Liver (tissue), 9 donors: ENCODE measurements around the gene NLRC5. TPM values are rescaled to one million over a fixed set of nuclear protein-coding genes. Genes with fewer than 3 reads are reported as not detected.

Experiments
- DNase-seq: peaks from one replicate; pipeline ENCODE4 v3.0.0-alpha.2; 2017; ENCODE audit warnings: low spot score
- H3K27ac ChIP-seq, 2 donors: one replicate each; pipeline ENCODE4 v1.7.0; 2013; ENCODE audit warnings: inconsistent platforms in 2 of 2, low read length in 2 of 2, control low read depth in 1 of 2, low read depth in 1 of 2, mild to moderate bottlenecking in 1 of 2
- H3K27me3 ChIP-seq, 4 donors: one replicate each; pipeline versions ENCODE4 v1.6.1 to v1.7.0; 2013; ENCODE audit warnings: low read length in 3 of 4, inconsistent platforms in 1 of 4, mild to moderate bottlenecking in 1 of 4, moderate library complexity in 1 of 4; ENCODE audit not compliant: control insufficient read depth in 4 of 4, insufficient read depth in 4 of 4
- H3K36me3 ChIP-seq, 4 donors: one replicate each; pipeline versions ENCODE4 v1.6.1 to v1.7.0; 2013; ENCODE audit warnings: low read length in 3 of 4, mild to moderate bottlenecking in 3 of 4, low read depth in 1 of 4, moderate library complexity in 1 of 4; ENCODE audit not compliant: control insufficient read depth in 4 of 4, insufficient read depth in 3 of 4
- H3K4me1 ChIP-seq, 4 donors: one replicate each; pipeline versions ENCODE4 v1.6.1 to v1.7.0; 2013; ENCODE audit warnings: low read length in 3 of 4, mild to moderate bottlenecking in 3 of 4, moderate library complexity in 1 of 4; ENCODE audit not compliant: control insufficient read depth in 4 of 4, insufficient read depth in 4 of 4
- H3K4me3 ChIP-seq, 3 donors: one replicate each; pipeline versions ENCODE4 v1.6.1 to v1.7.0; 2013; ENCODE audit warnings: low read length in 3 of 3, control low read depth in 1 of 3, low read depth in 1 of 3, mild to moderate bottlenecking in 1 of 3
- H3K9ac ChIP-seq, 2 donors: one replicate each; pipeline ENCODE4 v1.7.0; 2013; ENCODE audit warnings: low read length in 2 of 2, mild to moderate bottlenecking in 2 of 2, moderate library complexity in 2 of 2, control low read depth in 1 of 2, low read depth in 1 of 2
- H3K9me3 ChIP-seq, 4 donors: one replicate each; pipeline versions ENCODE4 v1.6.1 to v1.7.0; 2013; ENCODE audit warnings: low read length in 3 of 4; ENCODE audit not compliant: control insufficient read depth in 4 of 4
- EGR1 ChIP-seq, 2 donors: IDR thresholded peaks; 2 replicates each; pipeline ENCODE4 v1.6.1; 2016 to 2018; ENCODE audit warnings: antibody characterized with exemption in 2 of 2, low read depth in 2 of 2
- FOXA1 ChIP-seq: IDR thresholded peaks from 2 replicates; pipeline ENCODE4 v1.6.1; 2016; ENCODE audit warnings: antibody characterized with exemption
- FOXA2 ChIP-seq: IDR thresholded peaks from 2 replicates; pipeline ENCODE4 v1.6.1; 2016; ENCODE audit warnings: antibody characterized with exemption
- GABPA ChIP-seq, 2 donors: IDR thresholded peaks in 1 of 2; conservative IDR thresholded peaks in 1 of 2; 2 replicates each; pipeline ENCODE4 v1.6.1; 2016; ENCODE audit warnings: antibody characterized with exemption in 2 of 2, mild to moderate bottlenecking in 1 of 2, moderate library complexity in 1 of 2
- HNF4A ChIP-seq, 2 donors: conservative IDR thresholded peaks; 2 replicates each; pipeline ENCODE4 v1.6.1; 2016; ENCODE audit warnings: antibody characterized with exemption in 2 of 2, mild to moderate bottlenecking in 2 of 2
- HNF4G ChIP-seq: IDR thresholded peaks from 2 replicates; pipeline ENCODE4 v1.6.1; 2016; ENCODE audit warnings: antibody characterized with exemption
- JUND ChIP-seq, 2 donors: IDR thresholded peaks; 2 replicates each; pipeline ENCODE4 v1.6.1; 2016; ENCODE audit warnings: antibody characterized with exemption in 2 of 2
- NR2F2 ChIP-seq: IDR thresholded peaks from 2 replicates; pipeline ENCODE4 v1.6.1; 2016; ENCODE audit warnings: antibody characterized with exemption
- RAD21 ChIP-seq, 2 donors: IDR thresholded peaks; 2 replicates each; pipeline ENCODE4 v1.6.1; 2016; ENCODE audit warnings: antibody characterized with exemption in 2 of 2, mild to moderate bottlenecking in 2 of 2
- RXRA ChIP-seq, 2 donors: IDR thresholded peaks; 2 replicates each; pipeline ENCODE4 v1.6.1; 2017 to 2018; ENCODE audit warnings: antibody characterized with exemption in 2 of 2, mild to moderate bottlenecking in 1 of 2
- whole genome bisulfite sequencing: extraction: QIAGEN DNeasy Blood & Tissue Kit; methylation state at CpG from one replicate; pipeline ENCODE4 v1.1.7; 2013; 5-methylcytosine and 5-hydroxymethylcytosine counted together
- polyA plus RNA-seq, 2 donors: library from polyadenylated mRNA; stranded (reverse) in 1 of 2; unstranded in 1 of 2; fragments of 200-250 nt in 1 of 2; fragments of >200 nt in 1 of 2; fragmentation: Nextera tagmentation in 1 of 2; extraction: Ambion mirVana in 1 of 2; gene quantifications; one replicate each; pipeline versions ENCODE4 v1.2.1 to v1.2.3, GENCODE V29; 2013 to 2015
- total RNA-seq, 2 donors: library from RNA; depleted of rRNA; stranded (reverse); fragments of >200 nt; gene quantifications; one replicate each; pipeline ENCODE4 v1.2.3, GENCODE V29; 2014
- TF ChIP-seq, protein P1 (sequence below): IDR thresholded peaks from 2 replicates; pipeline ENCODE4 v1.6.1; 2016; ENCODE audit warnings: antibody characterized with exemption
- TF ChIP-seq, protein P2 (sequence below): IDR thresholded peaks from 2 replicates; pipeline ENCODE4 v1.6.1; 2016; ENCODE audit warnings: antibody characterized with exemption
- TF ChIP-seq, protein P3 (sequence below): fragments of 150-350 bp; IDR thresholded peaks from 2 replicates; pipeline ENCODE4 v1.5.1; 2017; ENCODE audit warnings: improper control_type of control experiment, low read depth, low read length; ENCODE audit not compliant: missing input control
- TF ChIP-seq, protein P4 (sequence below): IDR thresholded peaks from 2 replicates; pipeline ENCODE4 v1.6.1; 2016; ENCODE audit warnings: antibody characterized with exemption, mild to moderate bottlenecking
- donor health status: healthy.
- donor health status: healthy.
- donor health status: healthy.
- donor health status: healthy.
- donor health status: healthy.

Gene NLRC5
- total and polyA plus RNA-seq, 4 donors: 4.7 to 23.3 (median 8.8) TPM

DNA sequence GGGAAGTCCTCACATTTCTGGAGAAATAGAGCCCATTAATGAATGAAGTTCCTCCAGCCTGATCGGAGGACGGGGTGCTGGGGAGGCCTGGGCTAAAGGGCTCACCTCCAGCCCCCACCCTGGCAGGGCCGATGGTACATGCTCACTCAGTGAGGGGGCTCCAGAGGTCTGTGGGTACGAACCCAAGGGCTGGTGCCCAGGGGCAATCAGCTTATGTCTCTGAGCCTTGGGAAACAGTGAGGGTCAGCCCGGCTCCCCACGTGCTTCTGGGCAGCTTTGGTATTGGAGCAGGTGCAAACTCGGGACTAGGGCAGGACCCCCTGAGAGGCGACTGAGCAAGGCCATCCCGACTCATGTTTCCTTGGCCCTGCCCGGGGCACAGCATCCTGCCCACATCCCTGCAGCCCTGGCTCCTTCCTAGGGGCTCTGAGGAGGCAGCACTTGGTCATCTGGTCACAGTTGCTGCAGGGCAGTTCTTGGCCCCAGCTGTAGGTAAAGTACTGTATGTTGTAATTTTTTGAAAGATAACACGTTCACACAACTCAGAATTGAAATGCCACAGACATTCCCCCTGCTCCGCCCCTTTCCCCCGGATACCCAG is 28.6 kb upstream of the NLRC5 start:
- Histone ChIP-seq H3K27me3 (no peaks in the 10 kb centered on the region), H3K36me3 (no peaks in the 10 kb centered on the region), H3K9ac (no peak overlapping the region), H3K4me3 (no peak overlapping the region), H3K4me1 (peaks cover 0 to 10% (median 3%) of the 10 kb centered on the region in 4 donors), H3K9me3 (no peaks in the 10 kb centered on the region), H3K27ac (peak overlapping the region in 1 of 2 donors; percentile 20)
- TF ChIP-seq HNF4G: no peak
- TF ChIP-seq, protein P1, sequence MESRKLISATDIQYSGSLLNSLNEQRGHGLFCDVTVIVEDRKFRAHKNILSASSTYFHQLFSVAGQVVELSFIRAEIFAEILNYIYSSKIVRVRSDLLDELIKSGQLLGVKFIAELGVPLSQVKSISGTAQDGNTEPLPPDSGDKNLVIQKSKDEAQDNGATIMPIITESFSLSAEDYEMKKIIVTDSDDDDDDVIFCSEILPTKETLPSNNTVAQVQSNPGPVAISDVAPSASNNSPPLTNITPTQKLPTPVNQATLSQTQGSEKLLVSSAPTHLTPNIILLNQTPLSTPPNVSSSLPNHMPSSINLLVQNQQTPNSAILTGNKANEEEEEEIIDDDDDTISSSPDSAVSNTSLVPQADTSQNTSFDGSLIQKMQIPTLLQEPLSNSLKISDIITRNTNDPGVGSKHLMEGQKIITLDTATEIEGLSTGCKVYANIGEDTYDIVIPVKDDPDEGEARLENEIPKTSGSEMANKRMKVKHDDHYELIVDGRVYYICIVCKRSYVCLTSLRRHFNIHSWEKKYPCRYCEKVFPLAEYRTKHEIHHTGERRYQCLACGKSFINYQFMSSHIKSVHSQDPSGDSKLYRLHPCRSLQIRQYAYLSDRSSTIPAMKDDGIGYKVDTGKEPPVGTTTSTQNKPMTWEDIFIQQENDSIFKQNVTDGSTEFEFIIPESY: no peak
- no peak for TF ChIP-seq JUND (IDR thresholded peaks at IDR 0.05)
- TF ChIP-seq RAD21 (IDR thresholded peaks at IDR 0.05): no peak
- TF ChIP-seq, protein P2, sequence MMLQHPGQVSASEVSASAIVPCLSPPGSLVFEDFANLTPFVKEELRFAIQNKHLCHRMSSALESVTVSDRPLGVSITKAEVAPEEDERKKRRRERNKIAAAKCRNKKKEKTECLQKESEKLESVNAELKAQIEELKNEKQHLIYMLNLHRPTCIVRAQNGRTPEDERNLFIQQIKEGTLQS: no peak
- no peak for TF ChIP-seq GABPA (IDR thresholded peaks at IDR 0.05 in 1 of 2, conservative IDR thresholded peaks at IDR 0.05 in 1 of 2)
- no peak for TF ChIP-seq FOXA2
- DNase-seq: no peak
- 67% methylated on average over 13 of the region's 13 CpGs for WGBS

DNA sequence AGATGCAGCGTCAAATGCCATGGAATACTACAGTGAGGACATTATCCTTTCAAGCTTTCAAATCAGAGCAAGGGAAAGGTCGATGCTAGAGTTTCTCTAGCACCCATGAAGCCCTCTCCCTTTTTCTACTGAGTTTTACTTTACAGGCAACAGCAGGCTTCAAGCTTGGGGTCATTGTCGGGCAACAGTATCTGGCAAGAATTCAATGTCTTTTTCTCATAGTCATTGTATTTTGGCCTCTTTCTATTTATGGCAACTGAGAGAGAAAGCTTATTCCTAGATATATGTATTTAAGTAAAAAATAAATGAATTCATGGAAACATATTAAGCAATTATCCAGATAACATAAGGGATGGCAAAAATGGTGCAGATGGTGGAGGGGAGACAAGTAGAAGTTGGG is 28.0 kb upstream of the NLRC5 start:
- TF ChIP-seq RXRA (IDR thresholded peaks at IDR 0.05) (peak in 1 of 2 donors; percentile 20), HNF4A (conservative IDR thresholded peaks at IDR 0.05) (no peak), NR2F2 (peak; percentile 27)
- Histone ChIP-seq H3K9me3 (no peaks in the 10 kb centered on the region), H3K27ac (peak overlapping the region in 1 of 2 donors; percentile 40), H3K36me3 (no peaks in the 10 kb centered on the region), H3K4me1 (peaks cover 0 to 15% (median 3%) of the 10 kb centered on the region in 4 donors), H3K9ac (no peak overlapping the region), H3K4me3 (no peak overlapping the region), H3K27me3 (no peaks in the 10 kb centered on the region)
- WGBS: 64% methylated on average over 3 of the region's 3 CpGs
- no peak for DNase-seq

DNA sequence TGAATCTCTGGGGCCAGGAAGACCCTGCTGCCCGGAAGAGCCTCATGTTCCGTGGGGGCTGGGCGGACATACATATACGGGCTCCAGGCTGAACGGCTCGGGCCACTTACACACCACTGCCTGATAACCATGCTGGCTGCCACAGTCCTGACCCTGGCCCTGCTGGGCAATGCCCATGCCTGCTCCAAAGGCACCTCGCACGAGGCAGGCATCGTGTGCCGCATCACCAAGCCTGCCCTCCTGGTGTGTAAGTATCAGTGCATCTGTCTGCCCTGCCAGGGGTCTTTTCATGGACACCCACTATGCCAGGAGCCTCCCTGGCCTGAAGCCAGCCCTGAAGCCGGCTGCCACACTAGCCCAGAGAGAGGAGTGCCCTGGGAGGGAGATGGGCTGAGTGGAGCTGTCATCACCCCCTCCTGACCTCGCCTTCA is 27.5 kb upstream of the NLRC5 start, which contains the start of gene CETP:
Gene CETP (plus strand): TSS at position 100 of the 431 bp plus-strand sequence. CDS start 30 bp downstream, at position 130.
- no peaks in the 10 kb centered on the region for H3K27me3 ChIP-seq
- H3K27ac ChIP-seq: peak within 1 kb of the TSS; percentile 40 to 48
- H3K9ac ChIP-seq: no peak within 1 kb of the TSS
- no peak within 1 kb of the TSS for H3K4me3 ChIP-seq
- H3K36me3 ChIP-seq: no peaks in the 10 kb centered on the region
- TF ChIP-seq RXRA (IDR thresholded peaks at IDR 0.05) (no peak), FOXA1 (no peak), FOXA2 (no peak), EGR1 (IDR thresholded peaks at IDR 0.05; ENCODE audit: low read depth in 2 of 2) (no peak), JUND (IDR thresholded peaks at IDR 0.05) (no peak)
- TF ChIP-seq, protein P3, sequence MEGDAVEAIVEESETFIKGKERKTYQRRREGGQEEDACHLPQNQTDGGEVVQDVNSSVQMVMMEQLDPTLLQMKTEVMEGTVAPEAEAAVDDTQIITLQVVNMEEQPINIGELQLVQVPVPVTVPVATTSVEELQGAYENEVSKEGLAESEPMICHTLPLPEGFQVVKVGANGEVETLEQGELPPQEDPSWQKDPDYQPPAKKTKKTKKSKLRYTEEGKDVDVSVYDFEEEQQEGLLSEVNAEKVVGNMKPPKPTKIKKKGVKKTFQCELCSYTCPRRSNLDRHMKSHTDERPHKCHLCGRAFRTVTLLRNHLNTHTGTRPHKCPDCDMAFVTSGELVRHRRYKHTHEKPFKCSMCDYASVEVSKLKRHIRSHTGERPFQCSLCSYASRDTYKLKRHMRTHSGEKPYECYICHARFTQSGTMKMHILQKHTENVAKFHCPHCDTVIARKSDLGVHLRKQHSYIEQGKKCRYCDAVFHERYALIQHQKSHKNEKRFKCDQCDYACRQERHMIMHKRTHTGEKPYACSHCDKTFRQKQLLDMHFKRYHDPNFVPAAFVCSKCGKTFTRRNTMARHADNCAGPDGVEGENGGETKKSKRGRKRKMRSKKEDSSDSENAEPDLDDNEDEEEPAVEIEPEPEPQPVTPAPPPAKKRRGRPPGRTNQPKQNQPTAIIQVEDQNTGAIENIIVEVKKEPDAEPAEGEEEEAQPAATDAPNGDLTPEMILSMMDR: no peak
- TF ChIP-seq, protein P4, sequence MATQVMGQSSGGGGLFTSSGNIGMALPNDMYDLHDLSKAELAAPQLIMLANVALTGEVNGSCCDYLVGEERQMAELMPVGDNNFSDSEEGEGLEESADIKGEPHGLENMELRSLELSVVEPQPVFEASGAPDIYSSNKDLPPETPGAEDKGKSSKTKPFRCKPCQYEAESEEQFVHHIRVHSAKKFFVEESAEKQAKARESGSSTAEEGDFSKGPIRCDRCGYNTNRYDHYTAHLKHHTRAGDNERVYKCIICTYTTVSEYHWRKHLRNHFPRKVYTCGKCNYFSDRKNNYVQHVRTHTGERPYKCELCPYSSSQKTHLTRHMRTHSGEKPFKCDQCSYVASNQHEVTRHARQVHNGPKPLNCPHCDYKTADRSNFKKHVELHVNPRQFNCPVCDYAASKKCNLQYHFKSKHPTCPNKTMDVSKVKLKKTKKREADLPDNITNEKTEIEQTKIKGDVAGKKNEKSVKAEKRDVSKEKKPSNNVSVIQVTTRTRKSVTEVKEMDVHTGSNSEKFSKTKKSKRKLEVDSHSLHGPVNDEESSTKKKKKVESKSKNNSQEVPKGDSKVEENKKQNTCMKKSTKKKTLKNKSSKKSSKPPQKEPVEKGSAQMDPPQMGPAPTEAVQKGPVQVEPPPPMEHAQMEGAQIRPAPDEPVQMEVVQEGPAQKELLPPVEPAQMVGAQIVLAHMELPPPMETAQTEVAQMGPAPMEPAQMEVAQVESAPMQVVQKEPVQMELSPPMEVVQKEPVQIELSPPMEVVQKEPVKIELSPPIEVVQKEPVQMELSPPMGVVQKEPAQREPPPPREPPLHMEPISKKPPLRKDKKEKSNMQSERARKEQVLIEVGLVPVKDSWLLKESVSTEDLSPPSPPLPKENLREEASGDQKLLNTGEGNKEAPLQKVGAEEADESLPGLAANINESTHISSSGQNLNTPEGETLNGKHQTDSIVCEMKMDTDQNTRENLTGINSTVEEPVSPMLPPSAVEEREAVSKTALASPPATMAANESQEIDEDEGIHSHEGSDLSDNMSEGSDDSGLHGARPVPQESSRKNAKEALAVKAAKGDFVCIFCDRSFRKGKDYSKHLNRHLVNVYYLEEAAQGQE: no peak
- TF ChIP-seq, protein P2: no peak
- peaks cover 0 to 15% (median 3%) of the 10 kb centered on the region in 4 donors for H3K4me1 ChIP-seq
- 75% methylated on average over 12 of the region's 12 CpGs for WGBS
- no peaks in the 10 kb centered on the region for H3K9me3 ChIP-seq
- DNase-seq: no peak
